Measurements from ENCODE around the gene SNAI3. TPM values are rescaled to one million over a fixed set of nuclear protein-coding genes. Genes with fewer than 3 reads are reported as not detected.

SNAI3 gene
- total RNA-seq, result 0.10 and 7.3 TPM in 2 replicates
- polyA plus RNA-seq (2012), result 1.8 TPM

- peak; percentile 79 for DNase-seq (ENCODE audit: low read depth)
Measured at GRCh38 chr16:88686439-88687253, at the start of gene SNAI3. Gene SNAI3, minus strand, starts transcription at chr16:88686507. Its CDS starts 101 bp downstream, at chr16:88686406.

GRCh38 chr16:88736088-88736487, 49.8 kb upstream of the SNAI3 start:
- DNase-seq (ENCODE audit: low read depth), result no peak

- DNase-seq (ENCODE audit: low read depth), result no peak
Measured at GRCh38 chr16:88735616-88736015, 49.3 kb upstream of the SNAI3 start.

- no peak for DNase-seq (ENCODE audit: low read depth)
Measured at GRCh38 chr16:88735121-88735520, 48.8 kb upstream of the SNAI3 start.

GRCh38 chr16:88734361-88734728, 48.0 kb upstream of the SNAI3 start:
- DNase-seq (ENCODE audit: low read depth), result no peak

GRCh38 chr16:88733630-88734360, 47.5 kb upstream of the SNAI3 start:
- no peak for DNase-seq (ENCODE audit: low read depth)

- DNase-seq (ENCODE audit: low read depth), result no peak
Measured at GRCh38 chr16:88732961-88733294, 46.6 kb upstream of the SNAI3 start.

- no peak for DNase-seq (ENCODE audit: low read depth)
Measured at GRCh38 chr16:88732172-88732960, 46.1 kb upstream of the SNAI3 start.

- DNase-seq (ENCODE audit: low read depth), result no peak
Measured at GRCh38 chr16:88731699-88732098, 45.4 kb upstream of the SNAI3 start.

- DNase-seq (ENCODE audit: low read depth), result peak; percentile 87
Measured at GRCh38 chr16:88730632-88731607, 44.6 kb upstream of the SNAI3 start.

GRCh38 chr16:88727871-88728270, 41.6 kb upstream of the SNAI3 start:
- no peak for DNase-seq (ENCODE audit: low read depth)

- DNase-seq (ENCODE audit: low read depth), result no peak
Measured at GRCh38 chr16:88726981-88727380, 40.7 kb upstream of the SNAI3 start.

- DNase-seq (ENCODE audit: low read depth), result no peak
Measured at GRCh38 chr16:88726408-88726749, 40.1 kb upstream of the SNAI3 start.

- DNase-seq (ENCODE audit: low read depth), result no peak
Measured at GRCh38 chr16:88725609-88726407, 39.5 kb upstream of the SNAI3 start.

- no peak for DNase-seq (ENCODE audit: low read depth)
Measured at GRCh38 chr16:88724855-88725555, 38.7 kb upstream of the SNAI3 start.

GRCh38 chr16:88723911-88724310, 37.6 kb upstream of the SNAI3 start:
- no peak for DNase-seq (ENCODE audit: low read depth)

GRCh38 chr16:88723507-88723887, 37.2 kb upstream of the SNAI3 start:
- DNase-seq (ENCODE audit: low read depth), result no peak

- no peak for DNase-seq (ENCODE audit: low read depth)
Measured at GRCh38 chr16:88722784-88723506, 36.6 kb upstream of the SNAI3 start.
